Stomach smooth muscle (tissue), 2 donors: ENCODE measurements around the gene MBOAT7.
A peak's percentile ranks its signal among the peaks of the same experiment; 100 is the strongest.
"Not testable (repeated sequence)": the region's sequence is repeated elsewhere in the genome, so short reads cannot be mapped to it uniquely, and the experiment has no call there.

Source experiments
- H3K27ac ChIP-seq: one replicate; pipeline ENCODE4 v1.7.0; 2013; ENCODE audit warnings: mild to moderate bottlenecking, low read length, inconsistent platforms
- H3K27me3 ChIP-seq, 2 donors: one replicate each; pipeline ENCODE4 v1.7.0; 2013; ENCODE audit warnings: low read length in 2 of 2; ENCODE audit not compliant: insufficient read depth in 2 of 2, control insufficient read depth in 1 of 2
- H3K36me3 ChIP-seq, 2 donors: one replicate each; pipeline ENCODE4 v1.7.0; 2013; ENCODE audit warnings: low read length in 2 of 2; ENCODE audit not compliant: control insufficient read depth in 2 of 2, insufficient read depth in 2 of 2
- H3K4me1 ChIP-seq: one replicate; pipeline ENCODE4 v1.7.0; 2013; ENCODE audit warnings: low read length; ENCODE audit not compliant: control insufficient read depth, insufficient read depth
- H3K4me3 ChIP-seq, 2 donors: one replicate each; pipeline ENCODE4 v1.7.0; 2013; ENCODE audit warnings: low read length in 2 of 2
- H3K9ac ChIP-seq, 2 donors: one replicate each; pipeline ENCODE4 v1.7.0; 2013; ENCODE audit warnings: low read length in 2 of 2, mild to moderate bottlenecking in 1 of 2
- H3K9me3 ChIP-seq, 2 donors: one replicate each; pipeline ENCODE4 v1.7.0; 2013; ENCODE audit warnings: low read length in 2 of 2; ENCODE audit not compliant: control insufficient read depth in 2 of 2
- donor health status: healthy.
- donor health status: Pancreatic carcinoma.

The MBOAT7 gene

DNA sequence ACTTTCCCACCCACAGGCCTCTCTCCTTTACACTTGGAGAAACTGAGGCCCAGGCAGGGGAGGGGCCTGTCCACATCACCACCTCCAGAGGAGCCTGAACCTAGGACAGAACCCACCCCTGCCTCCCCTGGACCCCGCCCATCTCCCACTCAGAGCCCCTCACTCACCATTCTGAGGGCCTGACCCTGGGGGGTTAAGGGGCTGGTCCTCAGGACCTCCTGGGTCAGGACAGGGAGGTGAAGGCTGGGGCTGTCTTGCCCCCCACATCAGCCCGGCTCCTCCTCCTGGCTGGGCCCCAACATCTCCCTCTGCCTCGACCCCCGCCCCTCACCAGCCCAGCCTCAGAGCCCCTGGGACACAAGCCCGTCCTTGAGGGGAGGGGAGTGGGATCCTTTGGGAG lies 30.3 kb upstream of the MBOAT7 start:
- H3K27ac ChIP-seq, H3K27me3 ChIP-seq, H3K9me3 ChIP-seq, H3K4me3 ChIP-seq, H3K9ac ChIP-seq, H3K4me1 ChIP-seq, H3K36me3 ChIP-seq: not testable (repeated sequence)

DNA sequence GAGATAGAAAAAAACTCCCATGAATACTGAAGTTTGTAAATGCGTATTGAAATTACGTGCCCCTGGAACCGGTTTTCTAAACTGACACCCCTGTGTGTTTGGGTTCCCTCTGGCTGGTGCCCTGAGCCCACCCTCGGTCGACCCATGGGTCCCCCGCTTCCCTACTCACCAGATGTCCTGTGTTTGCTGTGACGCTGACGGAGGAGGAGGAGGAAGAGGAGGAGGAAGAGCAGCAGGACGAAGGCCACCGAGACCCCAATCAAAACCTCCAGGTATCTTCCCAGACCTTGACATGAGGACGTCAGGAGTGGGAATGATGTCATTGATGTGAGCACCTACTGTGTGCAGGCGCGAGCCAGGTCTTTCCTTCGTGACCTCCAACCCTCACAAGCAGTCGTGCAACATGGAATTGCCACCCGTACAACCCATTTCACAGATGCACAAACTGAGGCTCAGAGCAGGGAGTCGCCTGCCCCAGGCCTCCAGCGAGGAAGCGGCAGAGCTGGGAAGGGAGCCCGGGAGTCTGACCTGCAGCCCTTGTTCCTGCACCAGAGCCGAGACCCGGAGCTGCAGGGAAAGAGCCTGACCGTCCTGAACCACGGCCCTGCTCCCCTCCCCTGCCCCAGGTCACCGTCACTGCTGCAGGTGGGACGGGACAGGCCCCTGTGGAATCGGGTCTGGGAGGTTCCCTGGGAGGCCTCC lies 29.7 kb upstream of the MBOAT7 start:
- no peak overlapping the region for H3K9ac ChIP-seq
- no peak overlapping the region for H3K27ac ChIP-seq
- H3K4me1 ChIP-seq, result no peaks in the 10 kb centered on the region
- H3K27me3 ChIP-seq, result peaks cover 0 to 6% of the 10 kb centered on the region in 2 donors
- H3K9me3 ChIP-seq, result no peaks in the 10 kb centered on the region
- no peaks in the 10 kb centered on the region for H3K36me3 ChIP-seq
- no peak overlapping the region for H3K4me3 ChIP-seq

DNA sequence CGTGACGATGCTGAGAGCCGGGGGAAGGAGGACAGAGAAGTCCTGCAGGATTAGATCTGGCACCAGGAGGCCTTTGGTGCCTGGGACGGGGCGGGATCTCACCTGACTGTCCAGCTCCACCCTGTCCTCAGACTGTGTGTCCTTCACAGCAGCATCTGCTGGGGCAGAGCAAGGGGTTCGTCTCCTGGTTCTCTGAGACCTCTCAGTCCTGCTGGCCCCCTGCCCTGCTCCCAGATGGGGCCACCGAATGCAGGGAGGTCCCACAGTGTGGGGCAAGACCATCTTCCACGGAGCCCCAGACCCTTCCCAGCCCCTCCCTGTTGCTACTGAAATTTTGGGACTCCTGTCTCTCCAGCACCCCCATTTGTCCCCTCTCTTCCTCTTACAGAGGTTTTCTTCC lies 28.9 kb upstream of the MBOAT7 start:
- H3K9me3 ChIP-seq, result no peaks in the 10 kb centered on the region
- H3K36me3 ChIP-seq, result no peaks in the 10 kb centered on the region
- H3K27ac ChIP-seq, result no peak overlapping the region
- H3K4me3 ChIP-seq, result no peak overlapping the region
- H3K9ac ChIP-seq, result no peak overlapping the region
- no peaks in the 10 kb centered on the region for H3K4me1 ChIP-seq
- H3K27me3 ChIP-seq, result peaks cover 0 to 2% of the 10 kb centered on the region in 2 donors

- H3K9ac ChIP-seq, H3K9me3 ChIP-seq, H3K36me3 ChIP-seq, H3K4me1 ChIP-seq, H3K27ac ChIP-seq, H3K4me3 ChIP-seq, H3K27me3 ChIP-seq: not testable (repeated sequence)
Observed at GRCh38 chr19:54217517-54218247, 28.3 kb upstream of the MBOAT7 start.

GRCh38 chr19:54216869-54217268 lies 27.5 kb upstream of the MBOAT7 start:
- Histone ChIP-seq H3K4me3 (no peak overlapping the region), H3K27me3 (no peaks in the 10 kb centered on the region), H3K36me3 (no peaks in the 10 kb centered on the region), H3K4me1 (no peaks in the 10 kb centered on the region), H3K9ac (no peak overlapping the region), H3K9me3 (no peaks in the 10 kb centered on the region), H3K27ac (no peak overlapping the region)

DNA sequence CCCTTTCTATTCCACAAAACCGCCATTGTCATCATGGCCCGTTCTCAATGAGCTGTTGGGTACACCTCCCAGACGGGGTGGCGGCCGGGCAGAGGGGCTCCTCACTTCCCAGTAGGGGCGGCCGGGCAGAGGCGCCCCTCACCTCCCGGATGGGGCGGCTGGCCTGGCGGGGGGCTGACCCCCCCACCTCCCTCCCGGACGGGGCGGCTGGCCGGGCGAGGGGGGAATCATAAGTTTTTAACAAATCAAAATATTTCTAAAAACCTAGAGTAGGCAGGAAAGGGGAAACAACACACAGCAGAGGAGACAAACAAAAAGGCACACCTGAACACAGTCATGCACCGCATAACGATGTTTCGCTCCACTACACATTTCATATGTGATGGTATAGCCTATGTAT lies 25.4 kb upstream of the MBOAT7 start:
- H3K9me3 ChIP-seq, H3K4me1 ChIP-seq, H3K9ac ChIP-seq, H3K4me3 ChIP-seq, H3K36me3 ChIP-seq, H3K27me3 ChIP-seq, H3K27ac ChIP-seq: not testable (repeated sequence)

GRCh38 chr19:54214217-54214616 lies 24.8 kb upstream of the MBOAT7 start:
- H3K36me3 ChIP-seq, H3K9ac ChIP-seq, H3K9me3 ChIP-seq, H3K4me3 ChIP-seq, H3K27me3 ChIP-seq, H3K27ac ChIP-seq: not testable (repeated sequence)
- peaks cover 12% of the 10 kb centered on the region for H3K4me1 ChIP-seq

DNA sequence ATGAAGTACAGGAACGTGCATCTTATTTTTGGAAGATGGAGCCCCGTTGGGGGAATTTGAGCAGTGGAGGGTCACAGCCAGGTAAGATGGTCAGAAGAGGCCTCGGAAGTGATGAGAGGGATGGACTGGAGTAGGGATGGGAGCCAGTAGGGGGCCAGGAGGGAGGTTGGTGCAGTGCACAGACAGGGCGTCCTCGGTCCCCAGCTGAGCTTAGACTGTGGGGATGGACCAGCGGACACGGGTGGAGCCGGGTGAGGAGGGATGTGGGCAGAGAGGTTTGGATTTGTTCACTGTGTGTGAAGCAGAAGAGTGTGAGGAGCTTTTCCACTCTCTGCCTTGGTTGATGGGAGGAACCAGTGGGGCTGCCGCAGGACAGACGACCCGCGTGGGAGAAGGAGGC lies 21.9 kb upstream of the MBOAT7 start:
- Histone ChIP-seq H3K27me3 (no peaks in the 10 kb centered on the region), H3K4me1 (peaks cover 30% of the 10 kb centered on the region), H3K9me3 (no peaks in the 10 kb centered on the region), H3K36me3 (peaks cover 18 to 20% of the 10 kb centered on the region in 2 donors), H3K9ac (no peak overlapping the region), H3K27ac (no peak overlapping the region), H3K4me3 (no peak overlapping the region)

- Histone ChIP-seq H3K4me1 (peaks cover 40% of the 10 kb centered on the region), H3K27me3 (no peaks in the 10 kb centered on the region), H3K9ac (peak overlapping the region; percentile 17 to 69), H3K4me3 (peak overlapping the region in 1 of 2 donors; percentile 44), H3K9me3 (no peaks in the 10 kb centered on the region), H3K36me3 (peaks cover 31 to 32% of the 10 kb centered on the region in 2 donors), H3K27ac (peak overlapping the region; percentile 66)
Observed at GRCh38 chr19:54209811-54210494, 20.6 kb upstream of the MBOAT7 start.

- Histone ChIP-seq H3K27me3 (no peaks in the 10 kb centered on the region), H3K9ac (peak overlapping the region; percentile 17 to 69), H3K4me3 (peak overlapping the region in 1 of 2 donors; percentile 44), H3K4me1 (peaks cover 46% of the 10 kb centered on the region), H3K36me3 (peaks cover 34 to 38% of the 10 kb centered on the region in 2 donors), H3K27ac (peak overlapping the region; percentile 66), H3K9me3 (no peaks in the 10 kb centered on the region)
Observed at GRCh38 chr19:54209058-54209810, 19.9 kb upstream of the MBOAT7 start.
